Glutamatergic neuron (in vitro differentiated cells): Measurements from ENCODE around the gene AOAH. TPM values are rescaled to one million over a fixed set of nuclear protein-coding genes. Genes with fewer than 3 reads are reported as not detected.

Source experiments
- DNase-seq: peaks from one replicate; pipeline ENCODE4 v3.0.0; 2022
- H3K27ac Mint-ChIP-seq: one replicate; pipeline ENCODE4 v1.8.0; 2020; ENCODE audit warnings: mild to moderate bottlenecking, mixed read lengths, inconsistent platforms; ENCODE audit not compliant: unreplicated experiment
- H3K27me3 Mint-ChIP-seq: one replicate; pipeline ENCODE4 v1.8.0; 2020; ENCODE audit warnings: mild to moderate bottlenecking, moderate library complexity, mixed read lengths, inconsistent platforms; ENCODE audit not compliant: unreplicated experiment
- H3K36me3 Mint-ChIP-seq: one replicate; pipeline ENCODE4 v1.8.0; 2020; ENCODE audit warnings: mild to moderate bottlenecking, mixed read lengths, inconsistent platforms; ENCODE audit not compliant: unreplicated experiment
- H3K4me1 Mint-ChIP-seq: one replicate; pipeline ENCODE4 v1.8.0; 2020; ENCODE audit warnings: mild to moderate bottlenecking, low read depth, mixed read lengths, inconsistent platforms; ENCODE audit not compliant: unreplicated experiment
- H3K4me3 Mint-ChIP-seq: one replicate; pipeline ENCODE4 v1.8.0; 2020; ENCODE audit warnings: mild to moderate bottlenecking, mixed read lengths, inconsistent platforms; ENCODE audit not compliant: unreplicated experiment
- H3K9me3 Mint-ChIP-seq: one replicate; pipeline ENCODE4 v1.8.0; 2020; ENCODE audit warnings: mild to moderate bottlenecking, moderate library complexity, mixed read lengths, inconsistent platforms; ENCODE audit not compliant: unreplicated experiment
- CTCF ChIP-seq: fragments of 200-600 bp; sonication (generic); IDR thresholded peaks from one replicate; pipeline ENCODE4 v1.5.0; 2021; ENCODE audit not compliant: partially characterized antibody, unreplicated experiment
- total RNA-seq: library from RNA; stranded (reverse); fragmentation: NEBNext Ultra II Directional; extraction: Animal tissue kit (Norgen Biotek cat#: 25700); gene quantifications from one replicate; pipeline ENCODE4 v1.2.1, GENCODE V29; 2021; ENCODE audit not compliant: unreplicated experiment

AOAH gene
- total RNA-seq, 1 donor from 2014 or later = not detected

DNA sequence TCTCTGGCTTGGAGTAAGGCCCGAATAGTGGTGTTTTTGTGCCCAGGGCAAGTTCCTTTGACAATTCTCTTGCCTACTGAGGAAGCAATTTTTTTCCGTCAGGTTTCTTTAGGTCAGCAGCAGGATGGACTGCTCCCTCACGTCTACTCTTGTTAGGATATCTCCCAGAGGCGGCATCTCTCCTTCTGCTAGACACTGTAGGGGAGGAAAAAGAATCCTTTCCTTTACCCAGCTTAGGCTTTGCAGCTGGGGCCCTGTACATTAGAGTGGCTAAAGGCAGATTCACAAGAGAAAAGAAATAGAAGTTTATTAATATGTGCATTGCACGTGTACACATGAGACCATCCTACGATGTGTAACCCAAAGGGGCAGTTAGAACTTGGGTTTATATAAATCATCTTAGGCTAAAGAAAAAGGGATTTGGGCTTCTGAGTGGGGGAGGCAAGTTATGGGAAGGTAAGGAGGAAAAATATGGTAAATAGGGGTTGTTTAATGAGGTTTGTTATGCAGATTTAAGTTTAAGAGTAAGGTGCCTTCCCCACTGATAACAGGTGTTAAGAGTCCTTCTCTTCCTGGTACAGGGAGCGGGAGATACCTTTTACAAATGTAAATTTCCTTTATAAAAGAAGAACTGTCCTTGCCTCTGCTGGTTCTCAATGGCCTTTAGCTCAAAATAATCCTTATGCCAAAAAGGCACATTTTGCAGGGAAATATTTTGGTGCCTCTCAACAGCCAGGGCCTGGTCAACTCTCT is 156.4 kb downstream of the AOAH start:
- Mint-ChIP-seq H3K27ac (no peak overlapping the region), H3K27me3 (peaks cover 4% of the 10 kb centered on the region), H3K4me1 (no peaks in the 10 kb centered on the region), H3K36me3 (no peaks in the 10 kb centered on the region), H3K4me3 (no peak overlapping the region), H3K9me3 (peaks cover 1% of the 10 kb centered on the region)
- TF ChIP-seq CTCF = no peak
- DNase-seq = no peak

DNA sequence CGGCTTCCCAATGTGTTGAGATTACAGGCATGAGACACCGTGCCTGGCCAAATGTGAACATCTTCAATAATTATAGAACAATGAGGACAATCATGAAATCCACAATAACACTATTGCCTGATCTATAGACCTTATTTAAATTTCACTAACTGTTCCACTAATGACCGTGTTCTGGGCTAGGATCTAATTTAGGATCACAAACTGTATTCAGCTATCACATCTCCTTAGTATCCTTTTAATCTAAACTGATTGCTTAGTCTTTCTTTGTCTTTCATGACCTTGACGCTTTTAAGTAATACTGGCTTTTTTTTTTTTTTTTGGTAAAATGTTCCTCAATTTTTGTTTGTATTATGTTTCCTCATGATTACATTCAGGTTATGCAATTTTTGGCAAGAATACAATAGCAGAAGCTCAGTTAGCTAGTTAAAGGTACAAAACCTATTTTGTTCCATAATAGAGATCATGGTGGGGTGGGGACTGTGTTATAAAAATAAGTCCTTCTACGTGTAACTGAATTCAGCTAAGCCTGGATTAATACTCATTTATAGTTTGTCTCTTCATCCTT is 158.4 kb downstream of the AOAH start:
- no peak for DNase-seq
- H3K4me1 Mint-ChIP-seq = no peaks in the 10 kb centered on the region
- no peak overlapping the region for H3K27ac Mint-ChIP-seq
- no peaks in the 10 kb centered on the region for H3K9me3 Mint-ChIP-seq
- H3K27me3 Mint-ChIP-seq = peaks cover 4% of the 10 kb centered on the region
- H3K4me3 Mint-ChIP-seq = no peak overlapping the region
- TF ChIP-seq CTCF = no peak
- no peaks in the 10 kb centered on the region for H3K36me3 Mint-ChIP-seq

- TF ChIP-seq CTCF = no peak
- peaks cover 4% of the 10 kb centered on the region for H3K27me3 Mint-ChIP-seq
- no peaks in the 10 kb centered on the region for H3K9me3 Mint-ChIP-seq
- H3K4me1 Mint-ChIP-seq = no peaks in the 10 kb centered on the region
- H3K27ac Mint-ChIP-seq = no peak overlapping the region
- no peaks in the 10 kb centered on the region for H3K36me3 Mint-ChIP-seq
- DNase-seq = no peak
- H3K4me3 Mint-ChIP-seq = no peak overlapping the region
Measured at GRCh38 chr7:36564489-36564888, 159.8 kb downstream of the AOAH start.

DNA sequence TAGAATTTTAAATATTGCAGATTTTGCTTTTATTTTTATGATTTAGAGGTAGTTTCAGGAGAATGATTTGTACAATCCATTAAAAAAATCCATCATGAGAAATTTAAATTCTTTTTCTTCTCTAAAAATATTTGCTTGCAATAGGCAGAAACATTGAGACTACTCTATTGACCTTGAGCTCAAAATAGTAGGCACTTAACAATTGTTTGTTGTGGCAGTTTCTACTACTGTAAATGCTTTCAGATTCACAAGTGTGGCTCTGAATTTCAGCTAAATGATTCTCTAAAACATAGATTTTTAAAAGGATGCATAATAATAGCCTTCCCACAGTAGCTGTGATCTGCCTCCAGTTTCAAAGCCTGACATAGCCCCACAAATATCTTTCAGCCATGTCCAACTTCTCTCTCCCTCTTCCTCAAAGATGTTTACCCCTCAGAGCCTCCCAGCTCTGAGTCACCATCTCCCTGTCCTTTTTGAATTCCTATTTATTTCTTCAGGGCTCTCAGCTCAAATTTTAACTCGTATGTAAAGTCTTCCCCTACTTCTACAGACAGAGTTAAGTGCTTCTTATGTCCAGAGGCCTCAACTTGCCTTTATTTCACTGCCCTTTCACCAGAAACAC is 160.5 kb downstream of the AOAH start:
- no peak overlapping the region for H3K4me3 Mint-ChIP-seq
- H3K27me3 Mint-ChIP-seq = peaks cover 4% of the 10 kb centered on the region
- H3K9me3 Mint-ChIP-seq = no peaks in the 10 kb centered on the region
- H3K4me1 Mint-ChIP-seq = no peaks in the 10 kb centered on the region
- TF ChIP-seq CTCF = no peak
- H3K27ac Mint-ChIP-seq = peak overlapping the region; percentile 19
- peaks cover 7% of the 10 kb centered on the region for H3K36me3 Mint-ChIP-seq
- DNase-seq = no peak

DNA sequence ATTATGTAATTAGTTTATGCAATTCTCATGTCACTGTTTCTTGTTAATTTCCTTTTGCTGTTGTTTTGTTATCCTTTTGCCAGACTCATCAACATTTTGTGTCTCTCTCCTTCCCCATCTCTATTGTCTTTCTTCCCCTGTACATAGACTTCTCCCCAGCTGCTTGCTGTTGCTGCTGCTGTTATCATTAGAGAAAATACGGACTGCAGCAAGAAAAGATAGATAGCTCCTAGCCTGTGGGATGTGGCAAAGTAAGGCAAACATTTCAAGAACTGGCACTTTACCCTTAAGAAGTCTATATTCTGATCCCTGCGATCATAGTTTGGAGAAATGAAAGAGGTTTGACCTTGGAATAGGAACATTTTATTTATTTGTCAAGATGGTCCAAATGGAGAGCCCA is 162.2 kb downstream of the AOAH start:
- Mint-ChIP-seq H3K9me3 (peaks cover 1% of the 10 kb centered on the region), H3K4me1 (no peaks in the 10 kb centered on the region), H3K4me3 (no peak overlapping the region), H3K36me3 (peaks cover 7% of the 10 kb centered on the region), H3K27ac (no peak overlapping the region), H3K27me3 (peaks cover 4% of the 10 kb centered on the region)
- DNase-seq = no peak
- TF ChIP-seq CTCF = no peak
